HG02588 (cell line): ENCODE measurements around the gene APBA3.

Source experiments
- ATAC-seq: cut with Tn5 transposase; IDR thresholded peaks from one replicate; pipeline ENCODE4 v1.9.1; 2021; ENCODE audit warnings: mild to moderate bottlenecking, moderate library complexity; ENCODE audit not compliant: unreplicated experiment

Gene APBA3

DNA sequence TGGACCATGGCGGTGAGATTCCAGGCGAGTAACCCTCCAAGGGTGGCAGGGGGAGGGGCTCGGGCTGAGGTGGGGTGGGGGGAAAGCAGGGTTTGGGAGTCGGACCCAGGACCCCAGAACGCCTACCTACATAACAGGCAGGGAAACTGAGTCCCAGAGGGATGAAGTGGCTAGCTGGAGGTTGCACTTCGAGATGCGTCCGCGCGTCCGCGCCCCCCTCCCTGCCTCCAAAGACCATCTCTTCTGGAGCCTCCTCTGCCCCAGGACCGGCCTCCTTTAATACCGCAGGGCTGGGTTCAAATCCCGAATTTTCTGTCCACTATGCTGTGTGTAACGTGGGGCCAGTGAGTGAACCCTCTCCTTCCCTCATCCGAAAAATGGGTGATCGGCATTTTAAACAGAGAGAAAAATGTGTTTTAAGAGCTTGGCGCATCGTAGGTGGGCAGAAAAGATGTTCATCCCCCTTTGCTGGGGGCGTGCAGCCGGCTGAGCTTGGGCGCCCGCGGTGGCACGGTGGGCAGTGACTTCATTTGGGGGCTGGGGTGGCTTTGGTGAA, 39.5 kb downstream of the APBA3 start:
- no peak for ATAC-seq

- ATAC-seq = no peak
Measured at GRCh38 chr19:3721131-3721886, 40.2 kb downstream of the APBA3 start.

- no peak for ATAC-seq
Measured at GRCh38 chr19:3720349-3720917, 41.1 kb downstream of the APBA3 start.

DNA sequence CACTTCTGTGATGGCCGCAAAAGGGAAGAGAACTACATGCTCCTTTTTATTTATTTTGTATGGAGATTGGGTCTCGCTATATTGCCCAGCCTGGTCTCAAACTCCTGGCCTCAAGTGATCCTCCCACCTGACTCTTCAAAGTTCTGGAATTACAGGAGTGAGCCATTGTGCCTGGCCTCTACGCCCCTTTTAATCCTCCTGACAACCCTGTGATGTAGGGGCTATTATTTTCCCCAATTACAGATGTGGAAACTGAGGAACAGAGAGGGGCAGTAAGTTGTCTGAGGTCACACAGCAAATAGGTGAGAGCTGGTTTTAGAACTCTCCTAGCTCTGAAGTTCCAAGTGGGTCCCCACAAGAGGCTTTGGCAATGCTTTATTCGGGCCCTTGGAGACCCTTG, 41.6 kb downstream of the APBA3 start:
- no peak for ATAC-seq

GRCh38 chr19:3716147-3716668, 45.3 kb downstream of the APBA3 start:
- no peak for ATAC-seq

DNA sequence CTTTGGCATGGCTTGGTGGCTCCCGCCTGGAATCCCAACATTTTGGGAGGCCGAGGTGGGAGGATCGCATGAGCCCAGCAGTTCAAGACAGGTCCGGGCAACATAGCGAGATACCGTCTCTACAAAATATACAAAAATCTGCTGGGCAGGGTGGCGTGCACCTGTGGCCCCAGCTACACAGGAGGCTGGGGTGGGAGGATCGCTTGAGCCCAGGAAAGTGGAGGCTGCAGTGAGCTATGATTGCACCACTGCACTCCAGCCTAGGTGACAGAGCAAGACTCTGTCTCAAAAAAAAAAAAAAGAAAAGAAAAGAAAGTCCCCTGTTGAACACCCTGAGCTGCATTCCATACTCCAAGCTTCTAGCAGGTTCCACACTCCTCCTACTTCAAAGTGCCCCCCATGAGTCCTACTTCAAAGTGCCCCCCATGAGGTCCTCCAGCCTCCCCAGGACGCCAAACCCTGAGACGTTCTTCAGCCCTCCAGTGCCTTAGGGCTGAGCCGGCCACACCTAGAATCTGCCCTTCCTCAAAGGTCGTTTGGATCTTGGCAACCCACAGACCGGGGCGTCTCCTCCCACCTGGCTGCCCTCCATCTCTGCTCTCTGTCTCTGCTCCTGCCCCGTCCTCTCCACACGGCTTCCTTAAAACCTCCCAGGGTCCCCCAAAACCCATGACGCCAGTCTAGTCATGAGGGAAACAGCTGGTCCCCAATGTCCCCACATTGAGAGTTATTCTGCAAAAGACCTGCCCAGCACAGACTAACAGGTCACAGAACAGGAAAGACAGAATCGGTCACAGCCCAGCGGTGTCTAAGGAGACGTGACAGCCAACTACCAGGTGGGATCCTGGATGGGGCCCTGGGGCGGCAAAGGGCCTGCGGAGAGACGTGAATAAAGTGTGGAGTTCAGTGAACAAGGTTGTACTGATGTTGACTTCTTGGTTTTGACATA, 48.6 kb downstream of the APBA3 start:
- ATAC-seq = no peak

- no peak for ATAC-seq
Measured at GRCh38 chr19:3710265-3710812, 51.2 kb downstream of the APBA3 start.

DNA sequence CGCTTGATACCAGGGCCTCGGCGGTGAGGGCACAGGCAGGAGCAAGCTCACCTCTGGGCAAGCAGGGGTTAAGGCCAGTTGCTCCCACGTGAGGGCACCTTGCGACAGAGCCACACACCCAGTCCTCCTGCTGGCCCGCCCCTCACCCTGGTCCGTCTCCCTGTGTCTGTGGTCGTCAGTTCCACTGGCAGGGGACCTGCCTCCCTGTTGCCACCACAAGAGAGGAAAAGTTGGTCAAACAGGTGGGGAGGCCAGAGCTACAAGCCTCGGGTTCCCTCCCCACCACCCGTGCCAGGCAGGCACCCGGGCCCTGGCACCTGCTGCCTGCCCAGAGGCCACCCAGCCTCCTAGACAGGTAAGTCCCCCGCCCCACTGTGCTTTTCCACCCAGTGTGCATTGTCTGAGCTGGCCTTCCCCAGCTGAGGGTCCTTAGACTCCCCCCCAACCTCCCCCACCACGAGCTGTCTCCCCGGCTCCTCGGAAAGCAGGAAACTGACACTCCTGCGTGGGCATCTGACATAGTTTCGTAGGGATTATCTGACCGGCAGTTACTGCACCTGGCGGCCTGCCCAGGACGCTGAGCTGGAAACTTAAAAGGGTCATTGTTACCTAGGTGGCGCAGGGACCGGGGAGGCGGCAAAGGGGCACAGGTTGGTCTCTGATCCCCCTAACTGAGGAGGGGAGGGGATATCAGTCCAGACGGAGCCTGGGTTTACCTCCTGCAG, 53.1 kb downstream of the APBA3 start, which contains the start of gene TJP3:
Gene TJP3, plus strand, starts transcription at position 178 of the 725 bp plus-strand sequence. CDS start 20,049 bp downstream, outside the sequence.
- ATAC-seq = no peak

GRCh38 chr19:3707868-3708206, 53.7 kb downstream of the APBA3 start:
- no peak for ATAC-seq

DNA sequence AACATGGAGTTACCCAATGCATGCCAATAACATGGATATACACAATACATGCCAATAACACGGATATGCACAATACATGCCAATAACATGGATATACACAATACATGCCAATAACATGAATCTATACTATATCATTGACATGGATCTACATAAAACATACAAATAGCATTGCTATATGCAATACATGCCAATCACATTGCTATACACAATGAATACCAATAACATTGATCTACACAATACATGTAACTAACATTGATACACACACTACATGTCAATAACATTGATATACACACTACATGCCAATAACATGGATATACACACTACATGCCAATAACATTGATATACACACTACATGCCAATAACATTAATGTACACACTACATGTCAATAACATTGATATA, 60.3 kb downstream of the APBA3 start:
- ATAC-seq = no peak
